HG02571 (cell line): ENCODE measurements around the gene PDE9A.
"Not testable (repeated sequence)": the region's sequence is repeated elsewhere in the genome, so short reads cannot be mapped to it uniquely, and the experiment has no call there.

Source experiments
- ATAC-seq: cut with Tn5 transposase; IDR thresholded peaks from one replicate; pipeline ENCODE4 v1.9.1; 2021; ENCODE audit warnings: mild to moderate bottlenecking, moderate library complexity; ENCODE audit not compliant: unreplicated experiment

Gene PDE9A

DNA sequence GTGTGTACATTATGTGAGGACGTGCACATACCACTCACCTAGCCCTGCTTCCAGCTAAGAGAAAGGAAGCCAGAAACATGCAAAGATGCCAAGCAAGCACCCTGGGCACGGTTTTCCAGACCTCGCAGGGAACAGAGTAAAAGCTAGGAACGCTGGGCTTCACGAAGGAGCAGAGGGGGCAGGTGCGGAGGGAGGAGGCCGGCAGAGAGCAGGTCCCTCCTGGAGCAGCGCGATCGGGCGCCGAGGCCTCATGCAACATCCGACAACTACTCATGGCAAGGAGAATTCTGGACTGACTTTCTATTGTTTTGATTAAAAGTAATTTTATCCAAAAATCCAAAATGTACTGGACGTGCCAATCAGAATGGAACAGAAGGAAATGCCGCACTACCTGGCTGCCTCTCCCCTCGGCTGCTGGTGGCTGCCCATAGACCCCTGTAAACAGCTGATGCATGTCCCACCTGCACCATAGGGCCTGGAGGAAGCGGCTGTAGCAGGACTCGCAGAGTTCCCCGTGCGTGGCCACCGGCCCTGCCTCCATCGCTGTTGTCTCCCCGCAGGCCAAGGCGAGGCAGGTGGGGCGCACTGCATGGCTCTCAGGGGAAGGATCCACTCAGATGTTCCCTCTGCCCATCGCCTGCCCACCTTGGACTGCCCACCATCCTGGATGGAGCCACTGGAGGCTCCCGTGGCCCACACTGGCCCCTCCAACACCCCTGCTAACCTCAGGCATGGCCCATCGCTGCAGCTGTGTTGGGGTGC is 132.4 kb downstream of the PDE9A start:
- ATAC-seq: no peak

DNA sequence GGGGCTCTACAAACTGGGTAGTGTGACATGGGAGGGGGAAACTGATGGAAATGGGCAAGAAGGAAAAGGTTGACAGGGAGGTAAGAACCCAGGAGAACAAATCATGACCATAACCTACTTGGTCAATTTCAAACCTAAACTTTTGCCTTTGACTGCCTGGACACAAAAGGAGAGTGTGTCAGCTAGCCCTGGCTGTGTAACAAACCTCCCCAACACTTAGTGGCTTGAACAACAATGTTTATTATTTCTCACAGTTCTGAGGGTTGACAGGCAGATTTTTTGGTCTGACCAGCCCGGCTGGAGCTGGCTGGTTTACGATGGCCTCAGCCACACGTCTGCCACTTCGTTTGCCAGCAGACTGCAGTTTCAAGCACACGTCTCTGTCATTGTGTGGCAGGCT is 133.5 kb downstream of the PDE9A start:
- no peak for ATAC-seq

DNA sequence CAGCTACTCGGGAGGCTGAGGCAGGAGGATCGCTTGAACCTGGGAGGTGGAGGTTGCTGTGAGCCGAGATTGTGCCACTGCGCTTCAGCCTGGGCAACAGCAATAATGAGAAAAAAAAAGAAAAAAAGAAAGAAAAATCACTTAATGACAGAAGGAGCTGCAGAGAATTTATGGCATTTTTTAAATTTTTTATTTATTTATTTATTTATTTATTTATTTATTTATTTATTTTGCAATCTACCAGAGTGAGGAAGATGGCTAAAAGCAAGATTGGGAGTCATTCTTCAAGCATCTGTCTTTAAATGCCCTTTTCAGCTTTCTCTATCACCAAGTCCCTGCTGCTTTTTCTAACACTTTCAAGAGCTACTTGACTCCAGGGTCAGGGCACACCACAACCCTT is 134.2 kb downstream of the PDE9A start:
- ATAC-seq: no peak

DNA sequence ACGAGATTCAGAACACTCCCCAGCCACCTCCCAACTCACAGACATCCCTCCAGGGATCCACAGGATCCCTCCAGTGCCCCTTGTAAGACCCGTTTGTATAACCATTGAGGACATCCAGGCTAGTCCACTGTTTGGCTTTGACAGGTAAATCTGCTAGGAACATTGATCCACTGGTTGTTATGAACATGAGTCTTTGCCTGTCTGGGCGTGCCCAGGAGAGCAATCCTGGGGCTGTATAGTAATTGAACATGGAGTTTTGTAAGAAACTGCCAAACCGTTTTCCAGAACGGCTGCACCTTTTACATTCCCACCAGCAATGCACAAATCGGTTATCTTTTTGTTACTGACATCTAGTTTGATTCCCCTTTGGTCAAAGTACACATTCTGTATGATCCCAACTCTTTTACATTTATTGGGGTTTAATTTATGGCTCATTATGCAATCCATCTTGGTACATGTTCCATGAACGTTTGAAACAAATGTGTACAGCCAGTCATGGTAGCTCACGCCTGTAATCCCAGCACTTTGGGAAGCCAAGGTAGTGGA is 137.2 kb downstream of the PDE9A start:
- no peak for ATAC-seq

DNA sequence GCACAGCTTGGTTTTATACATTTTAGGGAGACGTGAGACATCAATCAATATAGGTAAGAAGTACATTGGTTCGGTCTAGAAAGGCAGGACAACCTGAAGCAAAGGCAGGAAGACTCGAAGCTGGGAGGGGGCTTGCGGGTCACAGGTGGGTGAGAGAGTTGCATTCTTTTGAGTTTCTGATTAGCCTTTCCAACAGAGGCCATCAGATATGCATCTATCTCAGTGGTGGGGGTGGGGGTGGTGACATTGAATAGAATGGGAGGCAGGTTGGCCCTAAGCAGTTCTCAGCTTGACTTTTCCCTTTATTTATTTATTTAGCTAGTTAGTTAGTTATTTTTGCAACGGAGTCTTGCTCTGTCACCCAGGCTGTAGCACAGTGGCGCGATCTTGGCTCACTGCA is 140.4 kb downstream of the PDE9A start:
- no peak for ATAC-seq

DNA sequence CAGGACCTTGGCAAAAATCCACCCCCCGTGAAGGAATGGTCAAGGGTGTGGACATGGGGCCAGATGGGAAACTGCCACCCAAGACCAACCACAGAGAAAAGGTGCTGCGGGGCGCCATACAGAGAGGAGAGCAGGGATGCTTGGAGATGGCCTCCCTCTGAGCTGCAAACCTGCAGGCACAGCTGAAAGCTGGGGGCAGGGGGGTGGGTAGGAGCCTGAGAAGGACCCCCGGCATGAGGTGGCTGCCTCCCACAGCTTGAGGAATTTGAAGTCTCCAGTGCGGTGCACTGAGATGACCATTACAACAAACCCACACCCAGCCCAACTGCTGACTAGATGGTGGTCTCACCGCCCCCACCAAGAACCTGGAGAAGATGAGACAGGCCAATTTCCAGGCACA is 141.1 kb downstream of the PDE9A start:
- no peak for ATAC-seq

DNA sequence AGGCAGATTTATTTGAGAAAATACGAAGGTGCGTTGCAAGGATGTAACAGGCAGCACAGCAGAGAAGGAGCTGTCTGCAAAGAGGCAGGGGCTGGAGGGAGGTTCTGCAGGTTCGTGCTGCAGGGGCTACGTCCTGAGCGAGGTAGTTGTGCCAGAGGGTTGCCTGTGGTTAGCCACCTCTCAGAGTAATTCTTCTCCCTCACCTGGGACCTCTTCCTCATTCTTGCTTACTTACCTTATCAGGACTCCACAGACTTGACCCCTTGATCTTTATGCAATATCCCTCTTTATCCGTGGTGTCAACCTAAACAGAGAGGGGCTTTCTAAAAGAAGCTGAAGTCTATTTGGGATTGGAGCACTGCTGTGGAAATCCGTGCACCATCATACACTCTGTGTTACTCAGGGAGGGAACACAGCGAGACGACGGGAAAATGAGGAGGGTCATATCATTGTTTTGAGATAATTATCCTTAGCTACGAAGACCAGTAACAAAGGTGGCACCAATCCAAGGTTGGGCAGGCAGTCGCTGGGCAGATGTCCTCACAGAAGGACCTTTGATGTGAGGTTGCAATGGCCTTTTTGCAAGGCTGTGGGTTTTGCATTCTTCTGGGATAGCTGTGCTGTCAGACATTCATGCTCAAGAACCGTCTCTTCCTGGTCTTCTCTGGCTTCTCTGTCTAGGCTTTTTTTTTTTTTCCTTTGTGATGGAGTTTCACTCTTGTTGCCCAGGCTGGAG is 143.1 kb downstream of the PDE9A start:
- no peak for ATAC-seq

DNA sequence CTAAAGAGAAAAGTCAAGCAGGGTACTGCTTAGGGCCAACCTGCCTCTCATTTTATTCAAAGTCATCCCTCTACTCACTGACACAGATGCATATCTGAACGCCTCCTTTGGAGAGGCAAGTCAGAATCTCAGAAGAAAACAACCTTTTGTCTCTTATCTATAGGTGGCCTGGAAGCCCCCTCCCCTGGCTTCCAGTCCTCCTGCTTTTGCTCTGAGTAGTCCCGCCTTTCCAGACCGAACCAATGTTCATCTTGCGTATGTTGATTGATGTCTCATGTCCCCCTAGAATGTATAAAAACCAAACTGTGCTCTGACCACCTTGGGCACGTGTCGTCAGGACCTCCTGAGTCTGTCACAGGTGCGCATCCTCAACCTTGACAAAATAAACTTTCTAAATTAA is 144.1 kb downstream of the PDE9A start:
- ATAC-seq: no peak

DNA sequence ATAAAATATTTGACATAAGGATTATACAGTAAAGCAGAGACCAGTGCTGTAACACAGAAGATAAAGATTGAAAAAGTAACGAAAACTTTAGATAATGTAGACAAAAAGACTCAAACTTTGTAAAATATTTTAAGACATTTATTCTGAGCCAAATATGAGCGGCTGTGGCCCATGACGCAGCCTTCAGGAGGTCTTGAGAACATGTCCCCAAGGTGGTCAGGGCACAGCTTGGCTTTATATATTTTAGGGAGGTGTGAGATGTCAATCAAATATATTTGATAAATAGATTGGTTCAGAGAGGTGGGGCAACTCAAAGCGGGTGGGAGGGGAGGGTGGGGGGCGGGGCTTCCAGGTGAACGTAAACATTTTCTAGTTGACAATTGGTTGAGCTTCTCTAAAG is 144.7 kb downstream of the PDE9A start:
- ATAC-seq: no peak

DNA sequence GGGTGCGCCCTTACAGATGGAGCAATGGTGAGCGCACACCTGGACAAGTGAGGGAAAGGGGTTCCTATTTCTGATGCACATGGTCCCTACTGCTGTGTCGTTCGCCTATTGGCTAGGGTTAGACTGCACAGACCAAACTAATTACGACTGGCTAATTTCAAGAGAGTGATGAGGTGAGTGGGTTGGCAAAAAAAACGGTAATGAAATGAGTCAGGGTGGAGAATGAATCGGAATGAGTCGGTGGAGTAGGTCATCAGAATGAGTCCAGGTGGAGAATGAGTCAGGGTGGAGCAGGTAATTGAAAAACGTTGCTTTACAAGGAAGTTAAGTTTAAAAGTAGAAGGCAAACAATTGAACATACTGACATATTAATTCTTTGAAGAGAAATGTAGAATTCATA is 146.1 kb downstream of the PDE9A start:
- ATAC-seq: no peak

DNA sequence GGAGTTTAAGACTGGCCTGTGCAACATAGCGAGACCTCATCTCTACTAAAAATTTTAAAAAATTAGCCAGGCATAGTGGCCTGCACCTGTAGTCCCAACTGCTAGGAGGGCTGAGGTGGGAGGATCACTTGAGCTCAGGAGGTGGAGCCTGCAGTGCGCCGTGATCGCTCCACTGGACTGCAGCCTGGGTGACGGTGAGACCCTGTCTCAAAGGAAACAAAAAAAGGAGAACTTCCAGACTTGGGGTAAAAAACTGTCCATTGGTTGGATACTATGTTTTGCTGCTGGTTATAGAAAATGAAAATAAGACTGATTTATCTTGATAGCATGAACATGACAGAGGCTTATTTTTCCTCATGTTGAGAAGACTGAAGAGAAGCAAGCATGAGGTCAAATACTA is 146.5 kb downstream of the PDE9A start:
- ATAC-seq: no peak

DNA sequence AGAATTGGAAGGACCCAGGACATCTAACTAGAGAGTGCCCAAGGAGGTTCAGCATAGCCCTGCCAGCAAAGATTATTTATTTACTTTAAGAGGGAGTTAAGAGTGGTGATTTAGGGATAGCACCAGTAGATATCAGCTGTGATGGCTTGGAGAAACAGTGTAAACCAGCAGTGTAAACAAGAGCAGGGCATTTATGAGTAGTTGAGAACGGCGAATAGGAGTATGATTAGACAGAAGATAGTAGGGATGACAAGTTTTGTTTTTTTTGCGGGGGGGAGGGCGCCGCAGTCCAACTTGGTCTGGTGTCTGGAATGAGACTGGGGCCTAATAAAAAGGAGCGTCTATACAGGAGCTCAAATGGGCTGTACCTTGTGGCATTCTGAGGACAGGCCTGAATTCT is 148.2 kb downstream of the PDE9A start:
- not testable (repeated sequence) for ATAC-seq

DNA sequence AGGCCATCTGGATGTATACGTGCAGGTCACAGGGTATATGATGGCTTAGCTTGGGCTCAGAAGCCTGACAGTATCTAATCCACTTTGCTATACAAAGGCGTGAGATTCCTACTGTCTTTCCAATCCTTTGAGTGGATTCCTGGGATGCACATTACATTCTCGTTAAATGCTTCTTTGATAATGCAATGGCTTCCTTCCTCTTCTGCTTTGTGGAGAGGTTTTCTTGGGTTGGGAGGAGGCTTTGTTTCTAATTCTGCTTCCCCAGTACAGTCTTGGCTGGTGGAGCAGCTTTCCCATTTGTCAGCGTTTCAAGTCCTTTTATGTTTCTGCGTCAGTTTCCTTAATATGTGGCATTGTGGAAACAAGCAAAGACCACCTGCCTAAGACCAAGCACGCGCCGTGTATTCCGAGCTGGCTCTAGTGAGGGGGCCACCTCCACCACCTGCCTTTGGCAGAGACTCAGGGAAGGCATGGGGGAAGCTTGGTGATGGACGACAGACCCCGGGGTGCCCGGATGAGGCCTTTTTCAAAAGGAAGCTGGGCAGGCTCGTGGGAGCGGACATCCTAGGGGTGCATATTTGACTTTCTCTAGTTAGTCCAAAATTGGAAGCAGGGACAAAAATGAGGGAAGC is 153.2 kb downstream of the PDE9A start:
- no peak for ATAC-seq

DNA sequence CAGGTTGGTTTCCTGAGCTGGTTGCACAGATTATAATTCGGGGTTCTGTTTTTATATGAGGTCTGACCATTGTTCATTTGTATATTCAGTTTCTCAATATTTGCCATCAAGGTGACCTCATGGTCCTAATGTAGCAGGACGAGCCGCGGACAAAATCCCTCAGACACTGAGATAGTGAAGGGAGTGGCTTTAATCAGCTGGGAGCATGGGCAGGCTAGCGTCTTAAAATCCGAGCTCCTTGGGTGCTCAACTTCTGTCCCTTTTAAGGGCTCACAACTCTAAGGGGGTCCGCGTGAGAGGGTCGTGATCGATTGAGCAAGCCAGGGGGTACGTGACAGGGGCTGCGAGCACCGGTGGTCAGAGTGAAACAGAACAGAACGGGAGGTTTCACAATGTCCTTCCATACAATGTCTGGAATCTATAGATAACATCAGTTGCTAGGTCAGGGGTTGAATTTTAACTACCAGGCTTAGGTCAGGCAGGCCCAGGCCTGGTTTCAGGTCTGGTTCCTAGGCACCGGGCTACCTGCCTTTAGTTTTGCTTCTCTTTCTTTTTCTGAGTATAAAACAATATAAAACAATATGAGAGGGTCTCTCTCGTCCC is 154.0 kb downstream of the PDE9A start:
- ATAC-seq: not testable (repeated sequence)

DNA sequence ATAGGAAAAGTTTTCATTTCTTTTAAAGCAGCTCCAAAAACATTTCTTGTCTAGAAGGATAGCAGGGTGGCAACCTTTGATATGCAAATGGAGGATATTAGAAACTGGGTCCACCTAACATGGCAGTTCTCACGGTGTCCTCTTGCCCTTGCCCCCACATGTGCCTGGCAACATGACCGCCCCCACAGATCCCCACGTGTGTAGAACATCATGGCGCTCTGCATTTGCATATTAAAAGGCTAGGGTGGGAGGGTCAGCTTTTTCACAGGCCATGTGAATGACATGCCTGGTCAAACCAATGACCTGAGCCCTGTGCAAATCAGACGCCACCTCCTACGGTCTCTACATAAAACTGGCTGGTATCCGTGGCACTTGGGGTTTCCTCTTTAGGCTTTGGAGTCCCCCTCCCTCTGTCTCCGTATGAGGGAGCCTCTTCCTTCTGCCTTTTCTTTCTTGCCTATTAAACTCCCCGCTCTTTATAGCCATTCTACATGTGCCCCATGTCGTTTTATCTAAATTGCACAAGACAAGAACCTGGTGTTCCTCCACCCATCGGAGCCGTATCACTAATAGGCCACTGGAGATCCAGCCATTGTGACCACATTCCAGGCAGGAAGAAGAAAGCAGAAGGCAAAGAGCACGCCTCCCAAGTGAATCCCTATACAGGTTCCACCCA is 154.7 kb downstream of the PDE9A start:
- ATAC-seq: no peak

DNA sequence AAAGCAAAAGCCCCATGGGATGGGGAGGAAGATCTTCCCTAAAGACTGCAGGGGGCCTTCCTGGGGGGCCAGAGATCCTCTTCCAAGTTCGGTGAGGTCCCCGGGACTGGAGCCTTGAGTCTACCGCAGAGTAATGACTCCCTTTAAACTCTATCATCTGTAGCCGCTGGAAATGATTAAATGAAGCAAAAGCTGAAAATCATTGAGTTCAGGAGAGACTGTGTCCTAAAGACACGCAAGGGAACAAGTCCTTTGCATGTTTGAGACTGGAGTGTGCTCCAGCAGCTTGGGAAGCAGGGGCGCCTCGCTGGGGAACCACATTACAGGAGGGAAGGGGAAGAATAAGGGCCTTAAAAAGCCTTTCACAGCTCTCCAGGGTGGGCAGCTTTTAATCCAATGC is 155.8 kb downstream of the PDE9A start:
- ATAC-seq: no peak

DNA sequence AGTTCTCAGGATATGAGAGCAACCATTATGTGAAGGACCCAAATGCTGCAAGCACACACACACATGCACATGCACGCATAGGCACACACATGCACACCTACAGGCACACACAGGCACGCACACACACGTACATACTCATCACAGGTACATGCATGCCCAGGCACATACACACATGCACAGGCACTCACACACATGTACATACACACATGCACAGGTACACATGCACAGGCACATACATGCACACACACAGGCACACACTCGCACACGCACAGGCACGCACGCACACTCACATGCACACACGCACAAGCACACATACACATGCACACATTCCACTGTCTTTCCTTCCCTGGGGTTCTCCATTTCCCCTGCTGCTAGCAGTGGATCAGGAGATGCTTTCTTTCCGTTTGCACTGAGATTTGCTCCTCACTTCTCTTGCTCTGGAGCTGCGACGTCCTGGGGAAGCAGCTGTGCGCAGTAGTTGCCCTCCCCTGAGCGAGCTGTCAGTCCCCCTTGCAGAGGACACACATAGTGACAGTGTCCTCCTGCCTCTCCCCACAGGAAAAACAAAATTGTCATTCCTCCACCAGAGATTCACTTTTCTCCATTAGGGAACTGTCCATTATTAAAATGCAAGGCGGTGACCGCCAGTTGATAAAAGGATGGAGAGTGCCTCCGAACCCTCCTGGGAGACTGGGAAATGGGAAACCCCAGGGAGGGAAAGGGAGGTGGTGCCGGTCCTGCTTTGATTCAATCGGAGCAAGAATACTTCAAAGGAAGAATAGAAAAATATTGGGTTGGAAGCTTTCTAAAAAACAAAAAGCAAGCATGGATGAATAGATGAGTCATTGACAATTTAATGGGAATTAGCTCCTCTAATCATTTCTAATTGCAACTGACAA is 156.4 kb downstream of the PDE9A start:
- no peak for ATAC-seq

DNA sequence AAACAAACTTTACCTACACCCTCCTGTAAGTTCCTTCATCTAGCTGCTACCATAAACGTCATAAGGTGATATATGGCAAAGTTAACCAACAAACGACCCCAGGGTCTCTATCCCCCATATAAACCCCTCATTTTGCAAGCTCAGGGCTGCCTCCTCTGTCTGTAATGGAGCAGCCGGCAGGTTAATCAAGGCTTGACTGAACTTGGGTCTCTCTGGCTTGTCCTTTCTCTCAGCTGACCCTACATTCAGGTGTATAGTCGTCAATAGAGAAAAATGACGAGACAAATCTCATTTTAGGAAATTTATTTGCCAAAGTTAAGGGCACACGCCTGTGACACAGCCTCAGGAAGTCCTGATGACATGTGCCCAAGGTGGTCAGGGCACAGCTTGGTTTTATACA is 158.5 kb downstream of the PDE9A start:
- no peak for ATAC-seq

DNA sequence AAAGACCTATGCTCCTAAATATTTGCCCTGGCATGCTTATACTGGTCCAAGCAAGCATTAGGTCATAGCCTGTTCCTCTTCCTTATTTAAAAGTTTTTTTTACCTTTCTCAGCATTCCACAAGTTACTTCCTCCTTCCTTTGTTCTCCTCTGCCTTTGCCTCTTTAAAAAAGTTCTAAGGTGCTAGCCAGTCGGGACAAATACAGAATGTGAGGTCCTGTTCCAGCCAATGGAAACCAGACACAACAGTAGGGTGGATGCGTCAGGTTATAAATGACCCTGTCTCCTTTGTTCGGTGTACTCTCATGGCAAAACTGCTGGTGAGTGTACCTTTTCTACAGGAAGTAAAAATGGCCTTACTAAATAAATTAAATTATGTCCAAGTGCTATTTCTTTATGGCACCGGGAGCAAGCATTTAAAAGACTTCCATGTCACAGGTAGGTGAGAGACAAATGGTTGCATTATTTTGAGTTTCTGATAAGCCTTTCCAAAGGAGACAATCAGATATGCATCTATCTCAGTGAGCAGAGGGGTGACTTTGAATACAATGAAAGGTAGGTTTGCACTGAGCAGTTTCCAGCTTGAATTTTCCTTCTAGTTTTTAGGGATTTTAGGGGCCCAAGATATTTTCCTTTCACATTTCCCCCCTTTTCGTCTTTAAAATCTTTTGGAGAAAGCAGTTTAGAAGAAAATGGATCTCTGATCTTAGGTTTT is 159.3 kb downstream of the PDE9A start:
- ATAC-seq: not testable (repeated sequence)
